HEK293 (cell line): ENCODE results near the gene HFM1.

Experiments used
- CTCF ChIA-PET: fragments of 350-600 bp; formaldehyde crosslinking; extraction: SDS; loops from one replicate; lab custom pipeline; 2021; ENCODE audit warnings: antibody characterized with exemption; lab: Yijun Ruan, JAX
- POLR2A ChIA-PET: fragments of 300-600 bp; formaldehyde crosslinking; extraction: SDS; loops from one replicate; lab custom pipeline; 2020; ENCODE audit warnings: antibody characterized with exemption, inconsistent platforms; lab: Yijun Ruan, JAX
- H3K27ac ChIP-seq: fragments of 200-500 bp; sonication (Bioruptor generic); 2 replicates; pipeline ENCODE4 v1.5.1; 2014; ENCODE audit warnings: low read depth, low read length, control low read depth, inconsistent platforms; ENCODE audit errors: extremely low read depth
- H3K36me3 ChIP-seq, 2 experiments: fragments of 200-500 bp in 1 of 2; sonication (Bioruptor generic) in 1 of 2; 1 replicate in 1 of 2; 2 replicates in 1 of 2; pipeline ENCODE4 v1.5.1; 2014 to 2017; ENCODE audit warnings: inconsistent platforms in 2 of 2, low read length in 2 of 2; ENCODE audit not compliant: control insufficient read depth in 2 of 2, insufficient read depth in 1 of 2
- H3K4me1 ChIP-seq: fragments of 200-500 bp; sonication (Bioruptor generic); 2 replicates; pipeline ENCODE4 v1.5.1; 2014; ENCODE audit warnings: mild to moderate bottlenecking, low read length, inconsistent platforms; ENCODE audit not compliant: control insufficient read depth, insufficient read depth
- H3K4me3 ChIP-seq: 2 replicates; pipeline ENCODE4 v1.5.1; 2011; ENCODE audit warnings: low read depth, mild to moderate bottlenecking, control low read depth, low read length, moderate library complexity
- H3K9me3 ChIP-seq: fragments of 200-500 bp; sonication (Bioruptor generic); 2 replicates; pipeline ENCODE4 v1.5.1; 2014; ENCODE audit warnings: low read depth, low read length, inconsistent platforms; ENCODE audit not compliant: control insufficient read depth, insufficient read depth
- SP7 ChIP-seq: fragments of 450-650 bp; formaldehyde crosslinking; IDR thresholded peaks from 2 replicates; pipeline ENCODE4 v1.5.1; 2016; ENCODE audit warnings: missing biosample characterization, missing genetic modification characterization
- ZNF155 ChIP-seq: fragments of 450-650 bp; formaldehyde crosslinking; IDR thresholded peaks from 2 replicates; pipeline ENCODE4 v1.5.1; 2016; ENCODE audit warnings: missing biosample characterization, missing genetic modification characterization
- ZNF324 ChIP-seq: fragments of 450-650 bp; formaldehyde crosslinking; IDR thresholded peaks from 2 replicates; pipeline ENCODE4 v1.5.1; 2016; ENCODE audit warnings: missing biosample characterization, missing genetic modification characterization
- ZNF341 ChIP-seq: fragments of 450-650 bp; formaldehyde crosslinking; IDR thresholded peaks from 2 replicates; pipeline ENCODE4; 2016; ENCODE audit warnings: low read depth, missing biosample characterization, missing genetic modification characterization
- ZNF501 ChIP-seq: fragments of 450-650 bp; formaldehyde crosslinking; IDR thresholded peaks from 2 replicates; pipeline ENCODE4 v1.5.1; 2016; ENCODE audit warnings: missing biosample characterization, missing genetic modification characterization
- ZNF600 ChIP-seq: fragments of 450-650 bp; formaldehyde crosslinking; IDR thresholded peaks from 2 replicates; pipeline ENCODE4 v1.5.1; 2016; ENCODE audit warnings: missing biosample characterization, missing genetic modification characterization
- ZNF660 ChIP-seq: fragments of 450-650 bp; IDR thresholded peaks from 2 replicates; pipeline ENCODE4 v1.5.1; 2018; ENCODE audit warnings: missing biosample characterization, mild to moderate bottlenecking, missing genetic modification characterization
- ZNF670 ChIP-seq: fragments of 450-650 bp; formaldehyde crosslinking; IDR thresholded peaks from 2 replicates; pipeline ENCODE4 v1.5.1; 2016; ENCODE audit warnings: missing biosample characterization, missing genetic modification characterization, low read depth
- ZSCAN30 ChIP-seq: fragments of 450-650 bp; IDR thresholded peaks from 2 replicates; pipeline ENCODE4 v1.5.1; 2018; ENCODE audit warnings: missing biosample characterization, mild to moderate bottlenecking, missing genetic modification characterization, moderate library complexity
- TF ChIP-seq, protein P1 (sequence below): fragments of 450-650 bp; formaldehyde crosslinking; IDR thresholded peaks from 2 replicates; pipeline ENCODE4 v1.5.1; 2016; ENCODE audit warnings: missing biosample characterization, missing genetic modification characterization
- TF ChIP-seq, protein P2 (sequence below): fragments of 450-650 bp; formaldehyde crosslinking; IDR thresholded peaks from 2 replicates; pipeline ENCODE4 v1.5.1; 2016; ENCODE audit warnings: missing biosample characterization, missing genetic modification characterization
- TF ChIP-seq, protein P3 (sequence below): fragments of 450-650 bp; formaldehyde crosslinking; IDR thresholded peaks from 2 replicates; pipeline ENCODE4 v1.5.1; 2016; ENCODE audit warnings: missing biosample characterization, missing genetic modification characterization, borderline replicate concordance
- TF ChIP-seq, protein P4 (sequence below): fragments of 450-650 bp; formaldehyde crosslinking; IDR thresholded peaks from 2 replicates; pipeline ENCODE4 v1.5.1; 2016; ENCODE audit warnings: missing biosample characterization, missing genetic modification characterization
- TF ChIP-seq, protein P5 (sequence below): fragments of 450-650 bp; formaldehyde crosslinking; IDR thresholded peaks from 2 replicates; pipeline ENCODE4 v1.5.0; 2017; ENCODE audit warnings: missing biosample characterization, missing genetic modification characterization, borderline replicate concordance

Gene HFM1

DNA sequence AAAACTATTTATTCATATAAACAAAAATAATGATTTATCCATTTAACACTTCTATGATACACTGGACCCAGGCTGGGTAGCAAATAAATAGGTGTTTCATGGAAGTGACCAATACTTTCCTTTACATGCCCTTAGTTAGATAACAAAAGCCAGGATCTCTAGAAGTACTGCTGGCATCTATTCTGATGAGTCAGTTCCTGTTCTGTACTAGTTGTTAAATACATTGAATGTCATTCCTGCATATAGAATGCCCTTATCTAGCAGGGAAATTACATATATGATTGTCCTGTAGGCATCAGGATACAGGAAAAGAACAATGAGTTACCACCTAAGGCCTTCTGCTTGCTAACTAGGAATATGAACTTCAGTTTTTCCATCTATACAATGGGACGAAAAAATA is 130.8 kb downstream of the HFM1 start:
- Histone ChIP-seq H3K4me3 (no peak overlapping the region), H3K9me3 (no peaks in the 10 kb centered on the region), H3K27ac (no peak overlapping the region), H3K4me1 (no peaks in the 10 kb centered on the region), H3K36me3 (no peaks in the 10 kb centered on the region)
- TF ChIP-seq, protein P1, sequence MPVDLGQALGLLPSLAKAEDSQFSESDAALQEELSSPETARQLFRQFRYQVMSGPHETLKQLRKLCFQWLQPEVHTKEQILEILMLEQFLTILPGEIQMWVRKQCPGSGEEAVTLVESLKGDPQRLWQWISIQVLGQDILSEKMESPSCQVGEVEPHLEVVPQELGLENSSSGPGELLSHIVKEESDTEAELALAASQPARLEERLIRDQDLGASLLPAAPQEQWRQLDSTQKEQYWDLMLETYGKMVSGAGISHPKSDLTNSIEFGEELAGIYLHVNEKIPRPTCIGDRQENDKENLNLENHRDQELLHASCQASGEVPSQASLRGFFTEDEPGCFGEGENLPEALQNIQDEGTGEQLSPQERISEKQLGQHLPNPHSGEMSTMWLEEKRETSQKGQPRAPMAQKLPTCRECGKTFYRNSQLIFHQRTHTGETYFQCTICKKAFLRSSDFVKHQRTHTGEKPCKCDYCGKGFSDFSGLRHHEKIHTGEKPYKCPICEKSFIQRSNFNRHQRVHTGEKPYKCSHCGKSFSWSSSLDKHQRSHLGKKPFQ (tag by site-specific recombination), result no peak
- TF ChIP-seq, protein P2, sequence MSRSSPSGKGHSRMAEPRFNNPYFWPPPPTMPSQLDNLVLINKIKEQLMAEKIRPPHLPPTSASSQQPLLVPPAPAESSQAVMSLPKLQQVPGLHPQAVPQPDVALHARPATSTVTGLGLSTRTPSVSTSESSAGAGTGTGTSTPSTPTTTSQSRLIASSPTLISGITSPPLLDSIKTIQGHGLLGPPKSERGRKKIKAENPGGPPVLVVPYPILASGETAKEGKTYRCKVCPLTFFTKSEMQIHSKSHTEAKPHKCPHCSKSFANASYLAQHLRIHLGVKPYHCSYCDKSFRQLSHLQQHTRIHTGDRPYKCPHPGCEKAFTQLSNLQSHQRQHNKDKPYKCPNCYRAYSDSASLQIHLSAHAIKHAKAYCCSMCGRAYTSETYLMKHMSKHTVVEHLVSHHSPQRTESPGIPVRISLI, result no peak
- TF ChIP-seq ZNF324 (tag by site-specific recombination), result no peak
- TF ChIP-seq ZNF600 (tag by site-specific recombination), result no peak
- TF ChIP-seq, protein P3, sequence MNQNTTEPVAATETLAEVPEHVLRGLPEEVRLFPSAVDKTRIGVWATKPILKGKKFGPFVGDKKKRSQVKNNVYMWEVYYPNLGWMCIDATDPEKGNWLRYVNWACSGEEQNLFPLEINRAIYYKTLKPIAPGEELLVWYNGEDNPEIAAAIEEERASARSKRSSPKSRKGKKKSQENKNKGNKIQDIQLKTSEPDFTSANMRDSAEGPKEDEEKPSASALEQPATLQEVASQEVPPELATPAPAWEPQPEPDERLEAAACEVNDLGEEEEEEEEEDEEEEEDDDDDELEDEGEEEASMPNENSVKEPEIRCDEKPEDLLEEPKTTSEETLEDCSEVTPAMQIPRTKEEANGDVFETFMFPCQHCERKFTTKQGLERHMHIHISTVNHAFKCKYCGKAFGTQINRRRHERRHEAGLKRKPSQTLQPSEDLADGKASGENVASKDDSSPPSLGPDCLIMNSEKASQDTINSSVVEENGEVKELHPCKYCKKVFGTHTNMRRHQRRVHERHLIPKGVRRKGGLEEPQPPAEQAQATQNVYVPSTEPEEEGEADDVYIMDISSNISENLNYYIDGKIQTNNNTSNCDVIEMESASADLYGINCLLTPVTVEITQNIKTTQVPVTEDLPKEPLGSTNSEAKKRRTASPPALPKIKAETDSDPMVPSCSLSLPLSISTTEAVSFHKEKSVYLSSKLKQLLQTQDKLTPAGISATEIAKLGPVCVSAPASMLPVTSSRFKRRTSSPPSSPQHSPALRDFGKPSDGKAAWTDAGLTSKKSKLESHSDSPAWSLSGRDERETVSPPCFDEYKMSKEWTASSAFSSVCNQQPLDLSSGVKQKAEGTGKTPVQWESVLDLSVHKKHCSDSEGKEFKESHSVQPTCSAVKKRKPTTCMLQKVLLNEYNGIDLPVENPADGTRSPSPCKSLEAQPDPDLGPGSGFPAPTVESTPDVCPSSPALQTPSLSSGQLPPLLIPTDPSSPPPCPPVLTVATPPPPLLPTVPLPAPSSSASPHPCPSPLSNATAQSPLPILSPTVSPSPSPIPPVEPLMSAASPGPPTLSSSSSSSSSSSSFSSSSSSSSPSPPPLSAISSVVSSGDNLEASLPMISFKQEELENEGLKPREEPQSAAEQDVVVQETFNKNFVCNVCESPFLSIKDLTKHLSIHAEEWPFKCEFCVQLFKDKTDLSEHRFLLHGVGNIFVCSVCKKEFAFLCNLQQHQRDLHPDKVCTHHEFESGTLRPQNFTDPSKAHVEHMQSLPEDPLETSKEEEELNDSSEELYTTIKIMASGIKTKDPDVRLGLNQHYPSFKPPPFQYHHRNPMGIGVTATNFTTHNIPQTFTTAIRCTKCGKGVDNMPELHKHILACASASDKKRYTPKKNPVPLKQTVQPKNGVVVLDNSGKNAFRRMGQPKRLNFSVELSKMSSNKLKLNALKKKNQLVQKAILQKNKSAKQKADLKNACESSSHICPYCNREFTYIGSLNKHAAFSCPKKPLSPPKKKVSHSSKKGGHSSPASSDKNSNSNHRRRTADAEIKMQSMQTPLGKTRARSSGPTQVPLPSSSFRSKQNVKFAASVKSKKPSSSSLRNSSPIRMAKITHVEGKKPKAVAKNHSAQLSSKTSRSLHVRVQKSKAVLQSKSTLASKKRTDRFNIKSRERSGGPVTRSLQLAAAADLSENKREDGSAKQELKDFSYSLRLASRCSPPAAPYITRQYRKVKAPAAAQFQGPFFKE (tag by site-specific recombination), result no peak
- TF ChIP-seq ZNF341 (tag by site-specific recombination), result no peak
- TF ChIP-seq SP7, result no peak
- no peak for TF ChIP-seq ZSCAN30 (tag by site-specific recombination)
- TF ChIP-seq, protein P4, sequence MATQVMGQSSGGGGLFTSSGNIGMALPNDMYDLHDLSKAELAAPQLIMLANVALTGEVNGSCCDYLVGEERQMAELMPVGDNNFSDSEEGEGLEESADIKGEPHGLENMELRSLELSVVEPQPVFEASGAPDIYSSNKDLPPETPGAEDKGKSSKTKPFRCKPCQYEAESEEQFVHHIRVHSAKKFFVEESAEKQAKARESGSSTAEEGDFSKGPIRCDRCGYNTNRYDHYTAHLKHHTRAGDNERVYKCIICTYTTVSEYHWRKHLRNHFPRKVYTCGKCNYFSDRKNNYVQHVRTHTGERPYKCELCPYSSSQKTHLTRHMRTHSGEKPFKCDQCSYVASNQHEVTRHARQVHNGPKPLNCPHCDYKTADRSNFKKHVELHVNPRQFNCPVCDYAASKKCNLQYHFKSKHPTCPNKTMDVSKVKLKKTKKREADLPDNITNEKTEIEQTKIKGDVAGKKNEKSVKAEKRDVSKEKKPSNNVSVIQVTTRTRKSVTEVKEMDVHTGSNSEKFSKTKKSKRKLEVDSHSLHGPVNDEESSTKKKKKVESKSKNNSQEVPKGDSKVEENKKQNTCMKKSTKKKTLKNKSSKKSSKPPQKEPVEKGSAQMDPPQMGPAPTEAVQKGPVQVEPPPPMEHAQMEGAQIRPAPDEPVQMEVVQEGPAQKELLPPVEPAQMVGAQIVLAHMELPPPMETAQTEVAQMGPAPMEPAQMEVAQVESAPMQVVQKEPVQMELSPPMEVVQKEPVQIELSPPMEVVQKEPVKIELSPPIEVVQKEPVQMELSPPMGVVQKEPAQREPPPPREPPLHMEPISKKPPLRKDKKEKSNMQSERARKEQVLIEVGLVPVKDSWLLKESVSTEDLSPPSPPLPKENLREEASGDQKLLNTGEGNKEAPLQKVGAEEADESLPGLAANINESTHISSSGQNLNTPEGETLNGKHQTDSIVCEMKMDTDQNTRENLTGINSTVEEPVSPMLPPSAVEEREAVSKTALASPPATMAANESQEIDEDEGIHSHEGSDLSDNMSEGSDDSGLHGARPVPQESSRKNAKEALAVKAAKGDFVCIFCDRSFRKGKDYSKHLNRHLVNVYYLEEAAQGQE, result no peak
- TF ChIP-seq, protein P5, sequence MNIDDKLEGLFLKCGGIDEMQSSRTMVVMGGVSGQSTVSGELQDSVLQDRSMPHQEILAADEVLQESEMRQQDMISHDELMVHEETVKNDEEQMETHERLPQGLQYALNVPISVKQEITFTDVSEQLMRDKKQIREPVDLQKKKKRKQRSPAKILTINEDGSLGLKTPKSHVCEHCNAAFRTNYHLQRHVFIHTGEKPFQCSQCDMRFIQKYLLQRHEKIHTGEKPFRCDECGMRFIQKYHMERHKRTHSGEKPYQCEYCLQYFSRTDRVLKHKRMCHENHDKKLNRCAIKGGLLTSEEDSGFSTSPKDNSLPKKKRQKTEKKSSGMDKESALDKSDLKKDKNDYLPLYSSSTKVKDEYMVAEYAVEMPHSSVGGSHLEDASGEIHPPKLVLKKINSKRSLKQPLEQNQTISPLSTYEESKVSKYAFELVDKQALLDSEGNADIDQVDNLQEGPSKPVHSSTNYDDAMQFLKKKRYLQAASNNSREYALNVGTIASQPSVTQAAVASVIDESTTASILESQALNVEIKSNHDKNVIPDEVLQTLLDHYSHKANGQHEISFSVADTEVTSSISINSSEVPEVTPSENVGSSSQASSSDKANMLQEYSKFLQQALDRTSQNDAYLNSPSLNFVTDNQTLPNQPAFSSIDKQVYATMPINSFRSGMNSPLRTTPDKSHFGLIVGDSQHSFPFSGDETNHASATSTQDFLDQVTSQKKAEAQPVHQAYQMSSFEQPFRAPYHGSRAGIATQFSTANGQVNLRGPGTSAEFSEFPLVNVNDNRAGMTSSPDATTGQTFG (tag by site-specific recombination), result no peak
- TF ChIP-seq ZNF660 (tag by site-specific recombination), result no peak
- TF ChIP-seq ZNF501 (tag by site-specific recombination), result no peak
- no peak for TF ChIP-seq ZNF670 (tag by site-specific recombination)
- no peak for TF ChIP-seq ZNF155
- POLR2A ChIA-PET, result no interaction called here
- CTCF ChIA-PET, result interaction anchor here (0.6 to 1.0 kb wide), 2 partner anchors 9 to 108 kb away, joined by 3 to 4 read pairs; no protein-coding TSS in a partner anchor
